ENCODE measurements around the gene DENND5B. TPM values are rescaled to one million over a fixed set of nuclear protein-coding genes. Genes with fewer than 3 reads are reported as not detected.

DENND5B gene
- total RNA-seq, 1 experiment from 2014 or later: 20.8 TPM

GRCh38 chr12:31605531-31605930 lies 14.6 kb upstream of the DENND5B start:
- Histone ChIP-seq H3K36me3 (no peaks in the 10 kb centered on the region), H3K27me3 (no peaks in the 10 kb centered on the region), H3K9me3 (replicated peaks) (peaks cover 9% of the 10 kb centered on the region), H3K27ac (no peak overlapping the region), H3K4me1 (no peaks in the 10 kb centered on the region), H3K4me3 (no peak overlapping the region)
- DNase-seq: no peak

DNA sequence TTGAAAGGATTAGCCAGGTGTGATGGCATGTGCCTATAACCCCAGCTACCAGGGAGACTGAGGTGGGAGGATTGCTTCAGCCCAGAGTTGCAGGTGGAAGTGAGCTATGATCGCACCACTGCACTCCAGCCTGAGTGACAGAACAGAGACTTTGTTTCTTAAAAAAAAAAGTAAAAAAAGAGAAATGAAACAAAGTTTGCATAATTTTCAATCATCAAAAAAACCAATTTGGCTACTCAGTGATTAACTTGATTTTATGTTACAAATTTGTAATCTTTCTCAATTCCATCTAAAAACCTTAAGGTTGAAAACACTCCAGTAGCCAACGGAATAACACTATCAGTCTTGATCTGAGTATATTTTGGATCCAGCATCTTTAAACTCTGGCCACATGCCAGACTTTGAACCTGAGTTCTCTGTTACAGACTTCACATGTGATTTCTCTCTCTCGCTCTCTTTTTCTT lies 12.6 kb upstream of the DENND5B start:
- Histone ChIP-seq H3K4me1 (no peaks in the 10 kb centered on the region), H3K9me3 (replicated peaks) (peaks cover 5% of the 10 kb centered on the region), H3K36me3 (no peaks in the 10 kb centered on the region), H3K4me3 (no peak overlapping the region), H3K27ac (no peak overlapping the region), H3K27me3 (no peaks in the 10 kb centered on the region)
- no peak for DNase-seq

DNA sequence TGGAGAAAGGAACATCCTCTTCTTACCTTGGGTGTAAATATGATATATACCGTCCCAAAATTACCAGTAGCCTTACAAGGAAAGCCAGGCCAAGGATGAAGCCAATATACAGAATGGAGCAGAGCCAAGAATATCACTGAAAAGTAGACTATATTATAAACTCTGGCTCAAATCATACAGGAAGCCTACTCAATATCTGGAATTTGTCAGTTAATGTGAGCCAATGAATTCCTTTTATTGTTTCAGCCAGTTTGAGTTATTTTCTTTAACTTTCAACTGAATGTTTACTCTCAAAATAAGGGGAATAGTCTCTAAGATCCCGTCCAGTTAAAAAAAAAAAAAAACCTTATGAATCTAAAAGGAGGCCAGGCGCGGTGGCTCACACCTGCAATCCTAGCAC lies 9.8 kb upstream of the DENND5B start:
- Histone ChIP-seq H3K4me3 (no peak overlapping the region), H3K27me3 (no peaks in the 10 kb centered on the region), H3K27ac (no peak overlapping the region), H3K36me3 (no peaks in the 10 kb centered on the region), H3K4me1 (no peaks in the 10 kb centered on the region), H3K9me3 (replicated peaks) (no peaks in the 10 kb centered on the region)
- DNase-seq: no peak

DNA sequence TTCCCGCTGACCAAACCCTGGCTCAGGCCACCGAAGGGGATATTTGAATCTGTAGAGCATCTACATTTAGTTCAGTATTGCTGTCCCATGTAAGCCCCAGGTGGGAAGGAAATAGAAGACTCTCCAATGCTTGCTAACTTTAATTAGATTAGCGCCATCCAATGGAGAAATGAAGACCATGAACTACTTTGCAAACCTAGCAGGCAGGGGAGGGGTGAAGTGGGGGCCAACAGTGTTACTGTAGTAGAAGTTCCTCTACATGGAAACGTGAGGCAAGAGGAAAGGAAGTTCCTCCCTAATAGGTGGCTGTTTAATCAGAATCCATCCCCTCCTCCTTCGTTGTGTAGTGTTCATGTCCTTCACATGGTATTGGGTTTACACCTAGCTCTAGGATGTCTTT lies 9.3 kb upstream of the DENND5B start:
- H3K27me3 ChIP-seq: no peaks in the 10 kb centered on the region
- H3K36me3 ChIP-seq: no peaks in the 10 kb centered on the region
- H3K4me3 ChIP-seq: no peak overlapping the region
- no peak overlapping the region for H3K27ac ChIP-seq
- H3K4me1 ChIP-seq: no peaks in the 10 kb centered on the region
- H3K9me3 ChIP-seq (replicated peaks): no peaks in the 10 kb centered on the region
- no peak for DNase-seq

DNA sequence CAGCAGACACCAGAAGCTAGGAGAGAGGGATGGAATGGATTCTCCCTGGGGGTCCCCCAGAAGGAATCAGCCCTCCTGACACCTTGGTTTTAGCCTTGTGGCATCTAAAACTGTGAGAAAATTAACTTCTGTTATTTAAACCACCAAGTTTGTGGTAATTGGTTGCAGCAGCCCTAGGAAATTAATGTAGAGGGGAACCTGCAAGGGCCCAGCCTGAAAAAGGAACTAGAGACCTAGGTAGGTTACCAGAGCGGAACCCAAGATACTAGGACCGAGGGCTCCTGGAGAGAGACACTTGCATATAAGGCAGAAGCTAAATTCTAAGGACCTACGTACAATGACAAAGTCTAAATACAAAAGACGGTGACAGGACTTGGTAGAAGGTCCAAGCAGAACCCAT lies 8.1 kb upstream of the DENND5B start:
- Histone ChIP-seq H3K36me3 (no peaks in the 10 kb centered on the region), H3K27ac (no peak overlapping the region), H3K9me3 (replicated peaks) (no peaks in the 10 kb centered on the region), H3K4me1 (peaks cover 4% of the 10 kb centered on the region; the same call in 1 of the 2 replicates), H3K4me3 (no peak overlapping the region), H3K27me3 (no peaks in the 10 kb centered on the region)
- no peak for DNase-seq

GRCh38 chr12:31597066-31597465 lies 6.1 kb upstream of the DENND5B start:
- no peak overlapping the region for H3K27ac ChIP-seq
- peaks cover 5% of the 10 kb centered on the region; the same call in 1 of the 2 replicates for H3K4me1 ChIP-seq
- peak in 1 of 2 experiments; percentile 23 for DNase-seq
- no peaks in the 10 kb centered on the region for H3K27me3 ChIP-seq
- no peaks in the 10 kb centered on the region for H3K36me3 ChIP-seq
- no peaks in the 10 kb centered on the region for H3K9me3 ChIP-seq (replicated peaks)
- H3K4me3 ChIP-seq: no peak overlapping the region

GRCh38 chr12:31594681-31595080 lies 3.7 kb upstream of the DENND5B start:
- H3K9me3 ChIP-seq (replicated peaks): no peaks in the 10 kb centered on the region
- H3K27ac ChIP-seq: peak overlapping the region; percentile 22; the same call in 1 of the 2 replicates
- H3K27me3 ChIP-seq: no peaks in the 10 kb centered on the region
- peak; percentile 46 to 54 for DNase-seq
- no peaks in the 10 kb centered on the region for H3K36me3 ChIP-seq
- H3K4me1 ChIP-seq: peaks cover 5% of the 10 kb centered on the region; the same call in 1 of the 2 replicates
- no peak overlapping the region for H3K4me3 ChIP-seq

- Histone ChIP-seq H3K4me3 (peak overlapping the region; percentile 80), H3K36me3 (no peaks in the 10 kb centered on the region), H3K27me3 (no peaks in the 10 kb centered on the region), H3K27ac (peak overlapping the region; percentile 73), H3K4me1 (peaks cover 5% of the 10 kb centered on the region; the same call in 1 of the 2 replicates), H3K9me3 (replicated peaks) (no peaks in the 10 kb centered on the region)
- peak; percentile 40 to 67 for DNase-seq
Observed at GRCh38 chr12:31591380-31591901, 505 bp upstream of the DENND5B start.

DNA sequence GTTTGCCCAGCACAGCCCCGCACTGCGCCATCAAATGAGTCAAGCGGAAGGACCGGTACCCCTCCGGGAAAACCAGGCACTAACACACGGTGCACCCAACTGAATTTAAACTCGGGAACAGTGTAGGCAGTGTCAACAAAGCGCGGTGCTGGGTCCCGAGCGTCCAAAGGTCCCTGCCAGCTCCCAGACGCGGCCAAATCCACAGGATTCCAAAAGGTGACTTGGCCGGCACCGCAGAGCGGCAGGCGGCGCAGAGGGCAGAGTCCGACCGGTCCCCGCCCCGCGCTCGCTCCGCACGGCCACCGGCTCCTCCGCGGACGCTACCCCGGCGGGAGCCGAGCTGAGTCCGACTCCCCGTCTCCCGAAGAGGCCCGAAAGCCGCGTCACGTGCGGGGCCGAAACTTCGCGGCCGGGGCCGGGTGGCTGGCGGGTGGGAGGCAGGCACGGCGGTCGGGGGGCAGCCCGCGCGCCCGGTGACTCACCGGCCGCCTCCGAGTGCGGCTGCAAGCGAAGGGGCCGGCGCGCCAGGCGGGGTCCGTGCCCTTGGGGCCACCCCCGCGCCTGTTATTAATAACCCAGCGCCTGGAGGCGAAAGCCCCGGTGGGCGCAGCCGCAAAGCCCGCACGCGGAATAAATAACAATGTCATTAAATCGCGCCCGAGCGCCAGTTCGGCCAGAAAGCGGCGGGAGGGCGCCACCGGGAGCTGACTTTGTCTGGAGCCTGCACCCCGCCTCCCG lies 863 bp downstream of the DENND5B start:
- H3K27me3 ChIP-seq: no peaks in the 10 kb centered on the region
- DNase-seq: peak; percentile 56 to 77
- H3K4me1 ChIP-seq: peaks cover 15% of the 10 kb centered on the region
- H3K36me3 ChIP-seq: no peaks in the 10 kb centered on the region
- peak overlapping the region; percentile 80 for H3K4me3 ChIP-seq
- no peaks in the 10 kb centered on the region for H3K9me3 ChIP-seq (replicated peaks)
- peak overlapping the region; percentile 79 for H3K27ac ChIP-seq

DNA sequence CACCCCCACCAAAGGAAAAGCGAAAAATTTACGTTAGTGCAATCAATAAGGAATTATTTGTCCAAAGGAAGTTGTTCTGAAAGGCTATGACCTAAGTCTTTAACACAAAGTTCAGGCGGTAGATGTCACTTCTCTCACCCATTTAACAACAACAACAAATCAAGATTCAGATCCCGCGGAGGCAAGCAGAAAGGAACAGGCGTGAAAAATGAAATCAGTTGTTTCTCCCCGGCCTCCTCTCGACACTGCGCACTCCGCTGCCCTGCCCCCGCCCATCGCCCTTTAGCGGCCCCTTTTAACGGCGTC lies 1.4 kb downstream of the DENND5B start:
- no peaks in the 10 kb centered on the region for H3K9me3 ChIP-seq (replicated peaks)
- H3K4me1 ChIP-seq: peaks cover 17% of the 10 kb centered on the region
- H3K27ac ChIP-seq: peak overlapping the region; percentile 79
- no peaks in the 10 kb centered on the region for H3K27me3 ChIP-seq
- H3K36me3 ChIP-seq: no peaks in the 10 kb centered on the region
- H3K4me3 ChIP-seq: peak overlapping the region; percentile 80
- DNase-seq: peak in 1 of 2 experiments; percentile 79

- Histone ChIP-seq H3K9me3 (replicated peaks) (no peaks in the 10 kb centered on the region), H3K4me1 (peaks cover 16% of the 10 kb centered on the region), H3K36me3 (no peaks in the 10 kb centered on the region), H3K27me3 (no peaks in the 10 kb centered on the region), H3K4me3 (peak overlapping the region; percentile 80), H3K27ac (peak overlapping the region; percentile 79; the same call in 1 of the 2 replicates)
- no peak for DNase-seq
Observed at GRCh38 chr12:31588976-31589375, 2.0 kb downstream of the DENND5B start.

DNA sequence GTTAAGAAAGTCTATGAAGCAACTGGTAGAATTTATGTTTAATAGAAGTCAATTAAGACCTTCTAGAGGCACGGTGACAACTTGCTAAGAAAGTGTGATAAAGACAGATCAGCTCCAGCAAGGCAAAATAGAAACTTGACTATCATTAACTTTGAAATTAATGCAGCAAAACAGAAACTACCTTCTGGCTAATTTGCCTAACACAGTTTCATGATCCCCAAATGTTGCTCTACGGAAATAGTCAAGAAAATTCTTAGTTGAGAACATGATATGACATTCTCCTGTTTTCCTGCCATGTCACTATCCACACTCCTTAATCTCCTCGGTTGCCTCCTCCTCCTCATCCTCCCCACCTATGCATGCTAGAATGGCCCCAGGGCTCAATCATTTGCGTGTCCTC lies 4.2 kb downstream of the DENND5B start:
- Histone ChIP-seq H3K27me3 (no peaks in the 10 kb centered on the region), H3K4me1 (peaks cover 17% of the 10 kb centered on the region), H3K4me3 (no peak overlapping the region), H3K9me3 (replicated peaks) (no peaks in the 10 kb centered on the region), H3K27ac (no peak overlapping the region), H3K36me3 (no peaks in the 10 kb centered on the region)
- no peak for DNase-seq

GRCh38 chr12:31585895-31586294 lies 5.0 kb downstream of the DENND5B start:
- no peak overlapping the region for H3K27ac ChIP-seq
- no peak overlapping the region for H3K4me3 ChIP-seq
- H3K36me3 ChIP-seq: no peaks in the 10 kb centered on the region
- no peak for DNase-seq
- H3K9me3 ChIP-seq (replicated peaks): no peaks in the 10 kb centered on the region
- H3K27me3 ChIP-seq: no peaks in the 10 kb centered on the region
- H3K4me1 ChIP-seq: peaks cover 17% of the 10 kb centered on the region

- no peaks in the 10 kb centered on the region for H3K27me3 ChIP-seq
- H3K4me1 ChIP-seq: peaks cover 17% of the 10 kb centered on the region
- H3K27ac ChIP-seq: peak overlapping the region; percentile 25; the same call in 1 of the 2 replicates
- DNase-seq: no peak
- H3K4me3 ChIP-seq: no peak overlapping the region
- no peaks in the 10 kb centered on the region for H3K36me3 ChIP-seq
- no peaks in the 10 kb centered on the region for H3K9me3 ChIP-seq (replicated peaks)
Observed at GRCh38 chr12:31585271-31585670, 5.7 kb downstream of the DENND5B start.

DNA sequence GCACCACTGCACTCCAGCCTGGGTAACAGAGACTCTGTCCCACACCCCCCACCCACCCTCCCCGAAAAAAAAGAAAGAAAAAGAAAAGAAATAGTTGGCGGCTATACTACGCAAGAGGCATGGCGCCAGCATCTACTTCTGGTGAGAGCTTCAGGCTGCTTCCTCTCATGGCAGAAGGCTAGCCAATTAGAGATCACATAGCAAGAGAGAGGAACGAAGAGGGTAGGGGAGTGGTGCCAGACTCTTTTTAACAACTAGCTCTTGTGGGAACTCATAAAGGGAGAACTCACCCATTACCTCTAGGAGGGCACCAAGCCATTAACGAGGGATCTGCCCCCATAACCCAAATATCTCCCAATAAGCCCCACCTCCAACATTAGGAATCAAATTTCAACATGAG lies 6.2 kb downstream of the DENND5B start:
- H3K9me3 ChIP-seq (replicated peaks): no peaks in the 10 kb centered on the region
- peak overlapping the region; percentile 25; the same call in 1 of the 2 replicates for H3K27ac ChIP-seq
- H3K4me1 ChIP-seq: peaks cover 17% of the 10 kb centered on the region
- no peaks in the 10 kb centered on the region for H3K36me3 ChIP-seq
- H3K27me3 ChIP-seq: no peaks in the 10 kb centered on the region
- no peak for DNase-seq
- no peak overlapping the region for H3K4me3 ChIP-seq

DNA sequence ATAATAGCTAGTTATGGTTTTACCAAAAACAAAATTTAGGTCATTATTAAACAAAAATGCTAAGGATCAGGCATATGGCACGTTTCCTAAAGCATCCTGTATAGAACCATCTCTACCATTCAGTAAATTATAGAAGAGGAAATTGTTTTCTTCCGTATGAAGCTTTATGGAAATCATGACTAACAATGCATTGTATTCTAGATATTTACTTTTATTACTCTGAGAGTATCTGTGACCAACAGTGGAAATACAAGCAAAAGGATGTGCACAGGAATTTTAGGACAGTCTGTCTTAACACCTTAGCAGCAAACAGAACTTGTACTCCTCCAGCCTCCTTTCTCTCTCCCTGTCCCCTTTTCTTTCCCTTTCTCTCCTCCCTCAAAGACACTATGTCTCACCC lies 7.1 kb downstream of the DENND5B start:
- no peak overlapping the region for H3K27ac ChIP-seq

More for the DNA sequence above, 7.1 kb downstream of the DENND5B start:
- no peaks in the 10 kb centered on the region for H3K27me3 ChIP-seq
- peaks cover 21% of the 10 kb centered on the region for H3K4me1 ChIP-seq
- H3K36me3 ChIP-seq: no peaks in the 10 kb centered on the region
- no peak for DNase-seq
- H3K4me3 ChIP-seq: no peak overlapping the region
- H3K9me3 ChIP-seq (replicated peaks): no peaks in the 10 kb centered on the region

Data from SJCRH30 (cell line).